GM19467 (cell line): ENCODE results near the gene CNKSR3.
"Not testable (repeated sequence)": the region's sequence is repeated elsewhere in the genome, so short reads cannot be mapped to it uniquely, and the experiment has no call there.

Experiments used
- ATAC-seq: cut with Tn5 transposase; IDR thresholded peaks from one replicate; pipeline ENCODE4 v1.9.1; 2021; ENCODE audit warnings: mild to moderate bottlenecking, moderate library complexity; ENCODE audit not compliant: unreplicated experiment

The CNKSR3 gene

GRCh38 chr6:154510144-154510905, at the start of gene CNKSR3:
TSS of gene CNKSR3 (minus strand) at chr6:154510685. CDS start at chr6:154510114, 571 bp downstream.
- peak; percentile 63 for ATAC-seq

DNA sequence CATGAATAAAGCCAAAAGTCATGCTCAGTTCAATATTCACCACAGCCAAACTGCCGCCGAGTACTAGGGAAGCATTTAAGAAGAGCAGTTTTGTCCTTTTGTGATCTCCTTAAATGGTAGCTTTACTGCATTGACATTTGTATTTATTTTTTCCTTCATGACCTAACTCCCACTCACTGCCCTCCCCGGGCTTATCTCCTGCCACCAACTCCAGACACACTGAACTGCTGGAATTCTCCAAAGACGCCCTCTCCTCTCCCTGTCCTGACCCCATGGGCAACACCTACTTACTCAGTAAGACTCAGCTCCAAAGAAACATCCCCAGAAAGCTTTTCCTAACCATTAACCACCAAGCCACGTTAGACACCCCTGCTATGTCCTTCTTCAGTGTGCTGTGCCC, 48.5 kb upstream of the CNKSR3 start:
- no peak for ATAC-seq

- ATAC-seq = no peak
Measured at GRCh38 chr6:154558513-154558912, 48.0 kb upstream of the CNKSR3 start.

DNA sequence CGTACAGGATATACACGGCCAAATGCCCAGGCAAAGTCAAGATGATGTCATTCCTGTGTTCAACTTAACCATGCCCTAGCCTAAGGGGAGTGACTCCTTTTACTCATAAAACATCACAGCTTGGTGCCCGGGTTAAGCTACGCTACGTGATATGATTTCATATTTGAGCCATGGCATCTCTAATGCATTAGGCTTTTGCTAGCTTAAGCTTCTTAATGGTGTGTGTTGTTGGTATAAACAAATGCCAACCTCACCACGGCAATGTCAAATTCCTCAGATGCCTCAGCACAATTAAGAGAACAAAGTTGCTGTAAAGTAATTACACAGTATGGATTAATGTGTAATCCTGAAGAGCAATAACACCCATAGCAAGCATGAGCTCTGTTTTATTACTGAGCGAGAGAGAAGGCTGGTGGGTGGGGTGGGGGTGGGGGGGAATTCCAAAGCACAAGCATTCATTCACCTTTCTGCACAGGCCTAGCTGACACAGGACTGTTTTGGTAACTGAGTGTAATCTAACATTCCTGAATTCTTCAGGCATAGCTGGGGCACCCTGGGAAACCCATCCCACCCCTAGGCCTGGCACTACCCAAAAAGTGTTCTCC, 44.7 kb upstream of the CNKSR3 start:
- ATAC-seq = no peak

GRCh38 chr6:154554491-154554890, 44.0 kb upstream of the CNKSR3 start:
- ATAC-seq = no peak

DNA sequence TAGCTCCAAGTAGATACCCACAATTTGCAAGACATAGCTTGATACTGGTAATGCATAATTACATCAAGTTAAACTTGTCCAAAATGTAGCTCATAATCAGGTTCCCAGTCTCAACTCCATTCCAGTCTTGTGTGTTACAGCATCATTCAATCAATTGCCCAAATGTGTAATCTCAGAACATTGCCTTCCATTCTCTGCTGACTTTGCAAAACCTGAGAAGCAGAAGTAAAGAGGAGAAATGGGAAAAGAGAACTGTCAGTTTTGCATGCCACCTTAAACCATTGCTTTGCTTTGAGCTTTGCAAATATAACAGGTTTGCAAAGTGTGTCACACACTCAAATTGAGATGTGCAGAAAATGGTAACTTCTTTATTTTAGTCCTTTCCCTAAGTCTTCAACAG, 40.3 kb upstream of the CNKSR3 start:
- ATAC-seq = no peak

GRCh38 chr6:154549179-154549578, 38.7 kb upstream of the CNKSR3 start:
- ATAC-seq = no peak

DNA sequence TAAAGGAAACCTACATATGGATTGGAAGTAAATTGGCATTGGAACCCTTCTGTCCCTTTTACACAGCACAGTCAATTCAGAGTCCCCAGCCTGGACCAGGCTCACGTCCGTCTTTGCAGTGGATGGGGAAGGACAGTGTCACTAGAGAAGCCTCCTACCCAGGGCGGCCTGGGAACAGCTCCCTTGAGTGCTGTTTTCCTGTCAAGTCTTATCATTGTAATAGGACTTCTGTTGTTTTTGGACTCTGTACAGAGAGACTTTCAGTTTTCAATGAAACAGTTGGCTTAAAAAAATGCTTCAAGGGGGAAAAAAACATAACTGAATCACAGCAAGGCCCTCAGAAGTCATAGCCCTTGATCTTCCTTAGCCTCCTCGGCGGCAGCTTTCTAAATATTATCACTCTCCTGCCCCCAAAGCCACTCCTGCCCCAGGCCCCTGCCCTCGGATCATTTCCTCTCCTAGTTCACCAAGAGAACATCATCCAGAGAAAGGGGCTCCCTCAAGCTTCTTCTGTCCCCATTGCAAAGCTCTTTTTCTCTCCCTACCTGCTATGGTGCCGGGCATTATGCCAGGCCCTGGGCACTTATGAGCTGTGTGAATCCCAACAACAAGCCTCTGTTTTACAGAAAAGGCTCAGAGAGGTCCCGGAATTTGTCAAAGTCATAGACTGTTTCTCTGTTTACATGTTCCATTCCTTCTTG, 37.8 kb upstream of the CNKSR3 start:
- no peak for ATAC-seq

DNA sequence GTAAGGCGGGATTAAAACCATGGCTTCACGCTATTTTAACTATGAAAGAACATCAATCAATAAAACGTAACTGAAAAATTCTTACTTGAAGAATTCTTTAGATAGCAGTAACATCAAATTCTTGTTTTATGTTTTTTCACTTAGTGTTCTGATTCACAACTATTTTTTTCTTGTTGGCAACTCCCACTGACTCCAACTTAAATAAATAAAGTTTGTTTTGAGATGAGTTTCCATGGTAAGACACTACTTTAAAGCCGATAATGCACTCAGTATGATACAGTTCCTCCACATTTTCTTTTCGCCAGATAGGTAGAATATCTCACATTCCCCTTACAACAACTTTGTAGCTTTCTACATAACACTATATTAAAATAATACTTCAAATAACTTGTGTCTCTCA, 33.1 kb upstream of the CNKSR3 start:
- ATAC-seq = no peak

DNA sequence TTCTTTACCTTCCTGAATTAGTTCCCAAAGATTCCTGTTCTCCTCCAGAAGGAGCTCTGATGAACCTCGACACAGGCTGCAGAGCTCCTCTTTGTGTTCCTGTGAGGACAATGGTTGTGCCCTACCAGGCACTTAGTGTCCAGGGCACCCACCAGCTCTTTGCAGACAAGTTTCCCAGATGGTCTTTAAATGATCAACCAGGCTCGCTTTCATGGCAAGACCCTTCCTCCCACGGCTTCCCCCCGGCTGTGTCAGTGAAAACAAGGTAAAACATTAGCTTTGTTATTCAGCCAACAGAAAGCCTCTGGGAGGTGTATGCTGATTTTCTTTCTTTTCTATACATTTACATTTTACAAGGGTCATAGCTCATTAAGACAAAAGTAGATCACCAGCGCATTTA, 32.3 kb upstream of the CNKSR3 start:
- no peak for ATAC-seq

DNA sequence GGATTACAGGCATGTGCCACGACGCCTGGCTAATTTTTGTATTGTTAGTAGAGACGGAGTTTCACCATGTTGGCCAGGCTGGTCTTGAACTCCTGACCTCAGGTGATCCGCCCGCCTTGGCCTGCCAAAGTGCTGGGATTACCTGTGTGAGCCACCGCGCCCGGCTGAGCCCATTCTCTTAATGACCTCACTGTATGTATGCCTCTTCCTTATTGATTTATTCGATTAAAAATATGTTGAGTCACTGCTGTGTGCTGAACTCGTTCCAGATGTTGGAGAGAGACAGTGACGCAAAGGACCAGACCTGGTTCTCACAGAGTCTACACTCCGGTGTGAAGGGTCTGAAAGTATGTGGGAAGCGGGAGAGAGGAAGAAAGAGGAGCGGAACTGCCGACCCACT, 31.4 kb upstream of the CNKSR3 start:
- ATAC-seq = not testable (repeated sequence)

DNA sequence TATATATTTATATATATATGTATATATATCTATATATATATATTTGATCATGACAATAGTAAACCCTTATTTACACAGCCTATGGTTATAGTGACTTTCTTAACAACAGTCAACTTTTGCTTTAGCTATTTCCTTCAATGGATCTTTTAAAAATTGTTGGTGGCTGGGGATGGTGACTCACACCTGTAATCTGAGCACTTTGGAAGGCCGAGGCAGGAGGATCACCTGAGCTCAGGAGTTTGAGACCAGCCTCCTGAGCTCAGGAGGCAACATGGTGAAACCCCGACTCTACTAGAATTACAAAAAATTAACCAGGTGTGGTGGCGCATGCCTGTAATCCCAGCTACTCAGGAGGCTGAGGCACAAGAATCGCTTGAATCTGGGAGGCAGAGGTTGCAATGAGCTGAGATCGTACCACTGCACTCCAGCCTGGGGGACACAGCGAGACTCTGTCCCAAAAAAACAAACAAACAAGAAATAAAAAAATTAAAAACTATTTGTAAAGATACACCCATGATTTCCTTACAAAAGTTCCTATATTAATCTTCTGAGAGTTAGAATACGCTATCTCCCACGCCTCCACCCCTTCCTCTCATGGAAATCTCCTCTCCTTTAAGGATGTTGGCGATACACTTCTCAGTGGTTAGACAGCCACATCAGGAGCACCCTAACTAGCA, 29.2 kb upstream of the CNKSR3 start:
- no peak for ATAC-seq

GRCh38 chr6:154538640-154539191, 28.2 kb upstream of the CNKSR3 start:
- ATAC-seq = no peak

GRCh38 chr6:154537511-154538325, 27.2 kb upstream of the CNKSR3 start:
- ATAC-seq = no peak

- ATAC-seq = no peak
Measured at GRCh38 chr6:154536999-154537398, 26.5 kb upstream of the CNKSR3 start.

GRCh38 chr6:154536255-154536654, 25.8 kb upstream of the CNKSR3 start:
- no peak for ATAC-seq

- ATAC-seq = no peak
Measured at GRCh38 chr6:154535851-154536250, 25.4 kb upstream of the CNKSR3 start.

GRCh38 chr6:154535147-154535546, 24.7 kb upstream of the CNKSR3 start:
- ATAC-seq = no peak

- no peak for ATAC-seq
Measured at GRCh38 chr6:154534531-154534930, 24.0 kb upstream of the CNKSR3 start.

- no peak for ATAC-seq
Measured at GRCh38 chr6:154532426-154532825, 21.9 kb upstream of the CNKSR3 start.
